Measurements from ENCODE around the gene STX11.

- TF ChIP-seq CTCF (IDR thresholded peaks at IDR 0.05; ENCODE audit: insufficient read depth, low read length) = no peak
- TF ChIP-seq, protein P1, sequence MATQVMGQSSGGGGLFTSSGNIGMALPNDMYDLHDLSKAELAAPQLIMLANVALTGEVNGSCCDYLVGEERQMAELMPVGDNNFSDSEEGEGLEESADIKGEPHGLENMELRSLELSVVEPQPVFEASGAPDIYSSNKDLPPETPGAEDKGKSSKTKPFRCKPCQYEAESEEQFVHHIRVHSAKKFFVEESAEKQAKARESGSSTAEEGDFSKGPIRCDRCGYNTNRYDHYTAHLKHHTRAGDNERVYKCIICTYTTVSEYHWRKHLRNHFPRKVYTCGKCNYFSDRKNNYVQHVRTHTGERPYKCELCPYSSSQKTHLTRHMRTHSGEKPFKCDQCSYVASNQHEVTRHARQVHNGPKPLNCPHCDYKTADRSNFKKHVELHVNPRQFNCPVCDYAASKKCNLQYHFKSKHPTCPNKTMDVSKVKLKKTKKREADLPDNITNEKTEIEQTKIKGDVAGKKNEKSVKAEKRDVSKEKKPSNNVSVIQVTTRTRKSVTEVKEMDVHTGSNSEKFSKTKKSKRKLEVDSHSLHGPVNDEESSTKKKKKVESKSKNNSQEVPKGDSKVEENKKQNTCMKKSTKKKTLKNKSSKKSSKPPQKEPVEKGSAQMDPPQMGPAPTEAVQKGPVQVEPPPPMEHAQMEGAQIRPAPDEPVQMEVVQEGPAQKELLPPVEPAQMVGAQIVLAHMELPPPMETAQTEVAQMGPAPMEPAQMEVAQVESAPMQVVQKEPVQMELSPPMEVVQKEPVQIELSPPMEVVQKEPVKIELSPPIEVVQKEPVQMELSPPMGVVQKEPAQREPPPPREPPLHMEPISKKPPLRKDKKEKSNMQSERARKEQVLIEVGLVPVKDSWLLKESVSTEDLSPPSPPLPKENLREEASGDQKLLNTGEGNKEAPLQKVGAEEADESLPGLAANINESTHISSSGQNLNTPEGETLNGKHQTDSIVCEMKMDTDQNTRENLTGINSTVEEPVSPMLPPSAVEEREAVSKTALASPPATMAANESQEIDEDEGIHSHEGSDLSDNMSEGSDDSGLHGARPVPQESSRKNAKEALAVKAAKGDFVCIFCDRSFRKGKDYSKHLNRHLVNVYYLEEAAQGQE (IDR thresholded peaks at IDR 0.05; ENCODE audit: insufficient replicate concordance, low read depth) = no peak
- no peak for TF ChIP-seq POLR2AphosphoS5 (IDR thresholded peaks at IDR 0.05; ENCODE audit: low read depth)
- no peak for TF ChIP-seq GABPA (IDR thresholded peaks at IDR 0.05; ENCODE audit: low read depth)
Observed at GRCh38 chr6:144152334-144152900, 2.1 kb downstream of the STX11 start.

Measured in HL-60 (cell line).